IMR-90 (cell line): ENCODE results near the gene PTPRG. TPM values are rescaled to one million over a fixed set of nuclear protein-coding genes. Genes with fewer than 3 reads are reported as not detected.

Source experiments
- ATAC-seq: fragments of 200-7000 bp; cut with Tn5 transposase; 2 replicates; pipeline ENCODE4 v1.9.1; 2020; ENCODE audit warnings: low read depth, mild to moderate bottlenecking, moderate library complexity
- BruUV-seq: library from RNA; stranded (reverse); fragments of 400-500 nt; replicated peaks from 2 replicates; lab custom pipeline; 2021; lab: Mats Ljungman, UMichigan
- CTCF ChIA-PET: fragments of 300-600 bp; formaldehyde crosslinking; extraction: SDS; loops from one replicate; lab custom pipeline; 2021; ENCODE audit warnings: antibody characterized with exemption; lab: Yijun Ruan, JAX
- POLR2A ChIA-PET: fragments of 300-600 bp; sonication (Branson Sonifier 250); formaldehyde crosslinking; loops from one replicate; lab custom pipeline; 2022; ENCODE audit warnings: antibody characterized with exemption; ENCODE audit not compliant: unreplicated experiment; lab: Charles Lee
- DNase-seq: peaks from one replicate; pipeline ENCODE4 v3.0.0; 2013
- H2AFZ ChIP-seq: replicated peaks from 2 replicates; pipeline ENCODE3; 2013; ENCODE audit warnings: low read length, mild to moderate bottlenecking; ENCODE audit not compliant: poor library complexity
- H2AK5ac ChIP-seq: 2 replicates; pipeline ENCODE4 v1.6.1; 2013; ENCODE audit warnings: low read depth, low read length, inconsistent platforms
- H2AK9ac ChIP-seq: replicated peaks from 2 replicates; pipeline ENCODE3; 2013; ENCODE audit warnings: mild to moderate bottlenecking, low read depth, low read length, moderate library complexity; ENCODE audit not compliant: poor library complexity
- H2BK120ac ChIP-seq: 2 replicates; pipeline ENCODE4 v1.6.1; 2013; ENCODE audit warnings: low read depth, low read length, inconsistent platforms
- H2BK15ac ChIP-seq: 3 replicates; pipeline ENCODE4 v1.6.1; 2013; ENCODE audit warnings: low read depth, low read length, inconsistent platforms
- H2BK20ac ChIP-seq: 2 replicates; pipeline ENCODE4 v1.6.1; 2013; ENCODE audit warnings: low read depth, mild to moderate bottlenecking, inconsistent platforms, low read length, moderate library complexity
- H2BK5ac ChIP-seq: 2 replicates; pipeline ENCODE4 v1.6.1; 2013; ENCODE audit warnings: mild to moderate bottlenecking, low read depth, low read length, inconsistent platforms; ENCODE audit not compliant: poor library complexity, severe bottlenecking
- H3K14ac ChIP-seq: replicated peaks from 2 replicates; pipeline ENCODE4 v1.6.1; 2013; ENCODE audit warnings: low read depth, low read length, inconsistent platforms
- H3K18ac ChIP-seq: 2 replicates; pipeline ENCODE4 v1.6.1; 2013; ENCODE audit warnings: low read depth, low read length, control low read depth
- H3K23ac ChIP-seq: 2 replicates; pipeline ENCODE4 v1.6.1; 2013; ENCODE audit warnings: low read depth, low read length, inconsistent platforms
- H3K27ac ChIP-seq: 2 replicates; pipeline ENCODE4 v1.5.1; 2013; ENCODE audit warnings: mild to moderate bottlenecking, control low read depth, low read length; ENCODE audit not compliant: insufficient read depth
- H3K27me3 ChIP-seq: 2 replicates; pipeline ENCODE4 v1.6.1; 2013; ENCODE audit warnings: low read length; ENCODE audit not compliant: control insufficient read depth, insufficient read depth
- H3K36me3 ChIP-seq: 2 replicates; pipeline ENCODE4 v1.6.1; 2013; ENCODE audit warnings: low read length, mixed read lengths; ENCODE audit not compliant: control insufficient read depth, insufficient read depth
- H3K4ac ChIP-seq: 2 replicates; pipeline ENCODE4 v1.6.1; 2013; ENCODE audit warnings: low read depth, low read length, inconsistent platforms
- H3K4me1 ChIP-seq: 2 replicates; pipeline ENCODE4 v1.6.1; 2013; ENCODE audit warnings: low read length, mixed read lengths; ENCODE audit not compliant: control insufficient read depth, insufficient read depth
- H3K4me2 ChIP-seq: 2 replicates; pipeline ENCODE4 v1.6.1; 2013; ENCODE audit warnings: low read depth, mild to moderate bottlenecking, control low read depth, low read length, moderate library complexity
- H3K4me3 ChIP-seq: 2 replicates; pipeline ENCODE4 v1.5.1; 2013; ENCODE audit warnings: low read depth, mild to moderate bottlenecking, control low read depth, low read length, moderate library complexity; ENCODE audit not compliant: insufficient read depth
- H3K56ac ChIP-seq: 2 replicates; pipeline ENCODE4 v1.6.1; 2013; ENCODE audit warnings: low read length, inconsistent platforms; ENCODE audit not compliant: insufficient read depth; ENCODE audit errors: extremely low read depth
- H3K79me1 ChIP-seq, 2 experiments: 2 replicates each; pipeline ENCODE4 v1.6.1; 2013; ENCODE audit warnings: low read length in 2 of 2, inconsistent platforms in 1 of 2, low read depth in 1 of 2
- H3K9ac ChIP-seq: 2 replicates; pipeline ENCODE4 v1.6.1; 2013; ENCODE audit warnings: low read depth, low read length, control low read depth
- H3K9me1 ChIP-seq: 2 replicates; pipeline ENCODE4 v1.6.1; 2013; ENCODE audit warnings: low read length, inconsistent platforms; ENCODE audit not compliant: insufficient read depth
- H3K9me3 ChIP-seq: 2 replicates; pipeline ENCODE4 v1.6.1; 2013; ENCODE audit warnings: low read length; ENCODE audit not compliant: control insufficient read depth, insufficient read depth
- H4K20me1 ChIP-seq: 2 replicates; pipeline ENCODE4 v1.6.1; 2013; ENCODE audit warnings: low read length, inconsistent platforms; ENCODE audit not compliant: insufficient read depth
- H4K5ac ChIP-seq: 2 replicates; pipeline ENCODE4 v1.6.1; 2013; ENCODE audit warnings: mild to moderate bottlenecking, low read depth, low read length, control low read depth
- H4K8ac ChIP-seq, 2 experiments: 2 replicates each; pipeline ENCODE4 v1.6.1; 2013; ENCODE audit warnings: low read depth in 2 of 2, low read length in 2 of 2, control low read depth in 1 of 2, inconsistent platforms in 1 of 2
- H4K91ac ChIP-seq: 2 replicates; pipeline ENCODE4 v1.6.1; 2013; ENCODE audit warnings: low read depth, low read length, inconsistent platforms; ENCODE audit not compliant: insufficient read depth
- BHLHE40 ChIP-seq: fragments of 150-350 bp; IDR thresholded peaks from 2 replicates; pipeline ENCODE4 v1.6.1; 2016; ENCODE audit warnings: mild to moderate bottlenecking, low read depth, low read length
- CHD1 ChIP-seq: IDR thresholded peaks from 2 replicates; pipeline ENCODE4 v1.6.1; 2012; ENCODE audit warnings: low read depth, low read length, improper control_type of control experiment
- FOS ChIP-seq: fragments of 150-350 bp; IDR thresholded peaks from 2 replicates; pipeline ENCODE4 v1.6.1; 2016; ENCODE audit warnings: low read depth, low read length
- MAFK ChIP-seq: IDR thresholded peaks from 2 replicates; pipeline ENCODE4 v1.6.1; 2012; ENCODE audit warnings: low read depth, low read length, improper control_type of control experiment
- MAZ ChIP-seq: IDR thresholded peaks from 2 replicates; pipeline ENCODE4 v1.6.1; 2012; ENCODE audit warnings: low read depth, mild to moderate bottlenecking, low read length, improper control_type of control experiment, moderate library complexity, borderline replicate concordance
- NFE2L2 ChIP-seq: fragments of 150-350 bp; IDR thresholded peaks from 2 replicates; pipeline ENCODE4 v1.6.1; 2016; ENCODE audit warnings: low read depth, mild to moderate bottlenecking, low read length
- POLR2A ChIP-seq: IDR thresholded peaks from 2 replicates; pipeline ENCODE4 v1.6.1; 2012; ENCODE audit warnings: mild to moderate bottlenecking, low read depth, low read length
- RAD21 ChIP-seq: IDR thresholded peaks from 2 replicates; pipeline ENCODE4 v1.6.1; 2012; ENCODE audit warnings: low read length, improper control_type of control experiment
- RFX5 ChIP-seq: IDR thresholded peaks from 2 replicates; pipeline ENCODE4 v1.8.0; 2012; ENCODE audit warnings: low read depth, mild to moderate bottlenecking, low read length, moderate library complexity
- SMC3 ChIP-seq: fragments of 150-350 bp; IDR thresholded peaks from 2 replicates; pipeline ENCODE4 v1.6.1; 2016; ENCODE audit warnings: low read depth, mild to moderate bottlenecking, antibody characterized with exemption, low read length, moderate library complexity
- WGBS, 2 experiments: methylation state at CpG; one replicate each; pipeline versions ENCODE4 v1.1.5 to v1.1.7; 2013; ENCODE audit warnings: missing lambda C conversion rate in 2 of 2; ENCODE audit not compliant: insufficient read length in 1 of 2; ENCODE audit errors: extremely low coverage in 2 of 2; 5-methylcytosine and 5-hydroxymethylcytosine counted together
- dilution Hi-C: fragments of 300-500 bp; cut with HindIII; formaldehyde crosslinking; loops from one replicate; pipeline ENCODE4 v1.14.3; 2018; ENCODE audit warnings: low sequenced_read_pairs; ENCODE audit not compliant: unreplicated experiment
- in situ Hi-C: fragments of 300-500 bp; cut with MboI; formaldehyde crosslinking; loops from 3 replicates; pipeline ENCODE4 v1.14.3; 2019; ENCODE audit warnings: low sequenced_read_pairs, inconsistent platforms, mixed read lengths
- intact Hi-C: fragments of 100-400 bp; cut with micrococcal nuclease; formaldehyde crosslinking; loops from 2 replicates; pipeline ENCODE4 v1.10.0; 2022
- polyA plus RNA-seq, 3 experiments: library from polyadenylated mRNA; depleted of rRNA; stranded (reverse); fragments of >200 nt; gene quantifications; 2 replicates each; pipeline ENCODE4 v1.2.3, GENCODE V29; 2012; ENCODE audit warnings: low replicate concordance in 1 of 3
- total RNA-seq: library from RNA; depleted of rRNA; stranded (reverse); fragments of >200 nt; gene quantifications from 2 replicates; pipeline ENCODE4 v1.2.3, GENCODE V29; 2012
- TF ChIP-seq, protein P1 (sequence below): conservative IDR thresholded peaks from 2 replicates; pipeline ENCODE4 v1.5.1; 2012; ENCODE audit warnings: mild to moderate bottlenecking, low read depth, low read length, improper control_type of control experiment
- TF ChIP-seq, protein P2 (sequence below): fragments of 150-350 bp; IDR thresholded peaks from 2 replicates; pipeline ENCODE4 v1.6.1; 2017; ENCODE audit warnings: mild to moderate bottlenecking, antibody characterized with exemption, low read length, low read depth
- TF ChIP-seq, protein P3 (sequence below): fragments of 150-350 bp; IDR thresholded peaks from 2 replicates; pipeline ENCODE4 v1.6.1; 2016; ENCODE audit warnings: low read depth, mild to moderate bottlenecking, low read length, moderate library complexity, borderline replicate concordance

Gene PTPRG
- total and polyA plus RNA-seq, 2 of the 4 experiments (the other 2 are of a cell fraction) = 7.7 to 31.0 TPM

DNA sequence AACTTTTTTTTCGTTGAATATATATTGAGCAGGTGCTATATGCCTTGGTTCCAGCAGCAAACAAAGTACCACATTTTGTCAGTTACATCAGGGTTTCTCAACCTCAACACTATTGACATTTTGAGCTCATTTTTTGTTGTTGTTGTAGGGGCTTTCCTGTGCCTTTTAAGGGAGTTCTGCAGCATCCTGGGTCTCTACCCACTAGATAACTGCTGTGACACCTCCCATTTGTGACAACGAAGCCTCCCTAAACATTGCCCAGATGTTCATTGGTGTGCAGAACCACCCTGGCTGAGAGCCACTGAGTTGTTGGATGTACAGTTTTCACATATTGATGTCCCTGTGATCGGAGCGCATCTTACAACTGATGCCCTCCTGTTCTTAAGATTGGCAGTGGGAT is 382.6 kb downstream of the PTPRG start:
- Histone ChIP-seq H3K36me3 (no peaks in the 10 kb centered on the region), H3K4ac (no peak overlapping the region), H2AK5ac (no peak overlapping the region), H3K9ac (no peak overlapping the region), H3K4me2 (no peak overlapping the region), H3K79me1 (peaks cover 8 to 17% of the 10 kb centered on the region in 2 experiments), H2BK15ac (no peak overlapping the region), H2BK5ac (no peak overlapping the region), H3K9me3 (no peaks in the 10 kb centered on the region), H4K20me1 (no peaks in the 10 kb centered on the region), H4K91ac (no peak overlapping the region), H3K14ac (no peak overlapping the region), H2BK20ac (no peak overlapping the region), H3K23ac (no peak overlapping the region), H3K18ac (no peak overlapping the region), H3K56ac (no peak overlapping the region), H3K27ac (no peak overlapping the region), H4K8ac (no peak overlapping the region), H4K5ac (no peak overlapping the region), H2AFZ (no peak overlapping the region), H3K9me1 (0 out of 2 replicates have a peak, but pooled peaks cover 4% of the 10 kb centered on the region), H3K4me3 (no peak overlapping the region), H3K4me1 (no peaks in the 10 kb centered on the region), H3K27me3 (no peaks in the 10 kb centered on the region), H2AK9ac (no peak overlapping the region), H2BK120ac (no peak overlapping the region)
- TF ChIP-seq BHLHE40 (no peak), RAD21 (no peak), POLR2A (no peak), MAFK (no peak), MAZ (no peak), RFX5 (no peak), FOS (no peak), SMC3 (no peak), NFE2L2 (no peak), CHD1 (no peak)
- TF ChIP-seq, protein P1, sequence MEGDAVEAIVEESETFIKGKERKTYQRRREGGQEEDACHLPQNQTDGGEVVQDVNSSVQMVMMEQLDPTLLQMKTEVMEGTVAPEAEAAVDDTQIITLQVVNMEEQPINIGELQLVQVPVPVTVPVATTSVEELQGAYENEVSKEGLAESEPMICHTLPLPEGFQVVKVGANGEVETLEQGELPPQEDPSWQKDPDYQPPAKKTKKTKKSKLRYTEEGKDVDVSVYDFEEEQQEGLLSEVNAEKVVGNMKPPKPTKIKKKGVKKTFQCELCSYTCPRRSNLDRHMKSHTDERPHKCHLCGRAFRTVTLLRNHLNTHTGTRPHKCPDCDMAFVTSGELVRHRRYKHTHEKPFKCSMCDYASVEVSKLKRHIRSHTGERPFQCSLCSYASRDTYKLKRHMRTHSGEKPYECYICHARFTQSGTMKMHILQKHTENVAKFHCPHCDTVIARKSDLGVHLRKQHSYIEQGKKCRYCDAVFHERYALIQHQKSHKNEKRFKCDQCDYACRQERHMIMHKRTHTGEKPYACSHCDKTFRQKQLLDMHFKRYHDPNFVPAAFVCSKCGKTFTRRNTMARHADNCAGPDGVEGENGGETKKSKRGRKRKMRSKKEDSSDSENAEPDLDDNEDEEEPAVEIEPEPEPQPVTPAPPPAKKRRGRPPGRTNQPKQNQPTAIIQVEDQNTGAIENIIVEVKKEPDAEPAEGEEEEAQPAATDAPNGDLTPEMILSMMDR = no peak
- TF ChIP-seq, protein P2, sequence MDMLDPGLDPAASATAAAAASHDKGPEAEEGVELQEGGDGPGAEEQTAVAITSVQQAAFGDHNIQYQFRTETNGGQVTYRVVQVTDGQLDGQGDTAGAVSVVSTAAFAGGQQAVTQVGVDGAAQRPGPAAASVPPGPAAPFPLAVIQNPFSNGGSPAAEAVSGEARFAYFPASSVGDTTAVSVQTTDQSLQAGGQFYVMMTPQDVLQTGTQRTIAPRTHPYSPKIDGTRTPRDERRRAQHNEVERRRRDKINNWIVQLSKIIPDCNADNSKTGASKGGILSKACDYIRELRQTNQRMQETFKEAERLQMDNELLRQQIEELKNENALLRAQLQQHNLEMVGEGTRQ = no peak
- TF ChIP-seq, protein P3, sequence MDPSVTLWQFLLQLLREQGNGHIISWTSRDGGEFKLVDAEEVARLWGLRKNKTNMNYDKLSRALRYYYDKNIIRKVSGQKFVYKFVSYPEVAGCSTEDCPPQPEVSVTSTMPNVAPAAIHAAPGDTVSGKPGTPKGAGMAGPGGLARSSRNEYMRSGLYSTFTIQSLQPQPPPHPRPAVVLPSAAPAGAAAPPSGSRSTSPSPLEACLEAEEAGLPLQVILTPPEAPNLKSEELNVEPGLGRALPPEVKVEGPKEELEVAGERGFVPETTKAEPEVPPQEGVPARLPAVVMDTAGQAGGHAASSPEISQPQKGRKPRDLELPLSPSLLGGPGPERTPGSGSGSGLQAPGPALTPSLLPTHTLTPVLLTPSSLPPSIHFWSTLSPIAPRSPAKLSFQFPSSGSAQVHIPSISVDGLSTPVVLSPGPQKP = no peak
- ChIA-PET POLR2A (no interaction called here), CTCF (no interaction called here)
- in situ Hi-C loops (no loop called here), dilution Hi-C loops (no loop called here), intact Hi-C loops (no loop called here)
- BruUV-seq = no TSS peak
- no peak for ATAC-seq
- no peak for DNase-seq
- WGBS, 2 experiments = no CpG with 5 or more reads among the region's 4 CpGs
